Right cardiac atrium (tissue), 5 donors: ENCODE results near the gene CSGALNACT2. TPM values are rescaled to one million over a fixed set of nuclear protein-coding genes. Genes with fewer than 3 reads are reported as not detected.
"Not testable (repeated sequence)": the region's sequence is repeated elsewhere in the genome, so short reads cannot be mapped to it uniquely, and the experiment has no call there.

Source experiments
- ATAC-seq, 2 donors: fragments of 200-7000 bp; cut with Tn5 transposase; one replicate each; pipeline versions ENCODE4 v1.8.0 to v1.9.1; 2020; ENCODE audit warnings: moderate library complexity in 2 of 2, mild to moderate bottlenecking in 1 of 2
- DNase-seq, 3 donors: peaks; one replicate each; pipeline ENCODE4 v3.0.0-alpha.2; 2020
- H3K27ac ChIP-seq: one replicate; pipeline ENCODE4 v1.5.1; 2013; ENCODE audit warnings: mild to moderate bottlenecking, low read length, control low read depth, moderate library complexity
- H3K27me3 ChIP-seq: one replicate; pipeline ENCODE4 v1.6.1; 2013; ENCODE audit not compliant: control insufficient read depth, insufficient read depth
- H3K4me1 ChIP-seq: one replicate; pipeline ENCODE4 v1.6.1; 2013; ENCODE audit warnings: low read length; ENCODE audit not compliant: control insufficient read depth, insufficient read depth
- H3K4me3 ChIP-seq: one replicate; pipeline ENCODE4 v1.5.1; 2013; ENCODE audit warnings: low read length, control low read depth
- H3K9me3 ChIP-seq: one replicate; pipeline ENCODE4 v1.6.1; 2013; ENCODE audit warnings: low read length; ENCODE audit not compliant: control insufficient read depth
- WGBS: extraction: QIAGEN DNeasy Blood & Tissue Kit; methylation state at CpG from one replicate; pipeline ENCODE4 v1.1.7; 2013; 5-methylcytosine and 5-hydroxymethylcytosine counted together
- intact Hi-C, 4 donors: fragments of 100-400 bp; cut with DNase I; formaldehyde crosslinking; loops; one replicate each; pipeline versions ENCODE4 v1.11.0 to v1.14.0; 2022 to 2023
- polyA plus RNA-seq: library from polyadenylated mRNA; stranded (reverse); fragments of 200-250 nt; gene quantifications from one replicate; pipeline ENCODE4 v1.2.3, GENCODE V29; 2013
- total RNA-seq, 4 donors: library from RNA; stranded (reverse); fragmentation: NEBNext Ultra II Directional; extraction: Animal tissue kit (Norgen Biotek cat#: 25700); gene quantifications; one replicate each; pipeline ENCODE4 v1.2.1, GENCODE V29; 2021
- donor health status: healthy with polysubstance abuse.
- donor health status: DM: no; HTN: yes; CAD: no.
- donor health status: DM: no; HTN: no; CAD: no.
- donor health status: DM: no; HTN: yes; CAD: no; lungs with severe emphysema.
- donor health status: DM: yes; HTN: yes; CAD: no.

The CSGALNACT2 gene
- total and polyA plus RNA-seq, 5 donors = 5.1 to 17.2 (median 10.4) TPM

- DNase-seq, H3K4me1 ChIP-seq, H3K9me3 ChIP-seq, H3K27me3 ChIP-seq, H3K27ac ChIP-seq, H3K4me3 ChIP-seq, ATAC-seq, intact Hi-C loops: not testable (repeated sequence)
- 73% methylated on average over 6 of the region's 6 CpGs for WGBS
Observed at GRCh38 chr10:43220251-43220650, 82.0 kb downstream of the CSGALNACT2 start.

- peak in 1 of 3 donors; percentile 8 for DNase-seq
- H3K27ac ChIP-seq = no peak overlapping the region
Observed at GRCh38 chr10:43220657-43221418, 82.6 kb downstream of the CSGALNACT2 start.

GRCh38 chr10:43221419-43222209, 83.4 kb downstream of the CSGALNACT2 start:
- intact Hi-C loops = no loop called here
- Histone ChIP-seq H3K4me1 (no peaks in the 10 kb centered on the region), H3K4me3 (no peak overlapping the region), H3K27ac (no peak overlapping the region), H3K27me3 (no peaks in the 10 kb centered on the region), H3K9me3 (no peaks in the 10 kb centered on the region)
- DNase-seq (peak; percentile 1 to 48 (median 41)), ATAC-seq (peak in 1 of 2 donors; percentile 13)
- 73% methylated on average over 19 of the region's 19 CpGs for WGBS

More at GRCh38 chr10:43220657-43221418, 82.6 kb downstream of the CSGALNACT2 start:
- H3K4me3 ChIP-seq = no peak overlapping the region
- 72% methylated on average over 14 of the region's 14 CpGs for WGBS
- intact Hi-C loops = no loop called here
- no peaks in the 10 kb centered on the region for H3K4me1 ChIP-seq
- no peaks in the 10 kb centered on the region for H3K27me3 ChIP-seq
- no peaks in the 10 kb centered on the region for H3K9me3 ChIP-seq
- no peak for ATAC-seq

- Histone ChIP-seq H3K4me3 (no peak overlapping the region), H3K9me3 (no peaks in the 10 kb centered on the region), H3K4me1 (no peaks in the 10 kb centered on the region), H3K27ac (no peak overlapping the region), H3K27me3 (no peaks in the 10 kb centered on the region)
- ATAC-seq = no peak
- intact Hi-C loops = no loop called here
- peak in 1 of 3 donors; percentile 3 for DNase-seq
- 77% methylated on average over 4 of the region's 4 CpGs for WGBS
Observed at GRCh38 chr10:43222210-43222720, 84.0 kb downstream of the CSGALNACT2 start.

GRCh38 chr10:43223056-43223455, 84.8 kb downstream of the CSGALNACT2 start:
- ATAC-seq (no peak), DNase-seq (no peak)
- no peaks in the 10 kb centered on the region for H3K4me1 ChIP-seq
- H3K27ac ChIP-seq = no peak overlapping the region
- H3K27me3 ChIP-seq = no peaks in the 10 kb centered on the region
- intact Hi-C loops = no loop called here
- H3K9me3 ChIP-seq = no peaks in the 10 kb centered on the region
- no peak overlapping the region for H3K4me3 ChIP-seq
- WGBS = 58% methylated on average over 1 of the region's 1 CpG

GRCh38 chr10:43224321-43224720, 86.1 kb downstream of the CSGALNACT2 start:
- Histone ChIP-seq H3K9me3 (no peaks in the 10 kb centered on the region), H3K27me3 (no peaks in the 10 kb centered on the region), H3K4me1 (no peaks in the 10 kb centered on the region), H3K27ac (no peak overlapping the region), H3K4me3 (no peak overlapping the region)
- 59% methylated on average over 1 of the region's 1 CpG for WGBS
- intact Hi-C loops = no loop called here
- ATAC-seq = no peak
- DNase-seq = no peak

- Histone ChIP-seq H3K4me3 (no peak overlapping the region), H3K27me3 (no peaks in the 10 kb centered on the region), H3K9me3 (no peaks in the 10 kb centered on the region), H3K4me1 (no peaks in the 10 kb centered on the region), H3K27ac (no peak overlapping the region)
- intact Hi-C loops = no loop called here
- 72% methylated on average over 5 of the region's 5 CpGs for WGBS
- ATAC-seq (peak in 1 of 2 donors; percentile 18), DNase-seq (peak in 1 of 3 donors; percentile 11)
Observed at GRCh38 chr10:43225004-43225786, 87.0 kb downstream of the CSGALNACT2 start.

GRCh38 chr10:43225787-43226153, 87.5 kb downstream of the CSGALNACT2 start:
- DNase-seq (peak; percentile 11 to 43 (median 37)), ATAC-seq (peak in 1 of 2 donors; percentile 45)
- Histone ChIP-seq H3K9me3 (no peaks in the 10 kb centered on the region), H3K27me3 (no peaks in the 10 kb centered on the region), H3K4me3 (no peak overlapping the region), H3K27ac (no peak overlapping the region), H3K4me1 (no peaks in the 10 kb centered on the region)
- intact Hi-C loops = no loop called here
- WGBS = 39% methylated on average over 11 of the region's 11 CpGs

GRCh38 chr10:43226441-43226840, 88.2 kb downstream of the CSGALNACT2 start:
- H3K27ac ChIP-seq = no peak overlapping the region
- DNase-seq = peak; percentile 4 to 41 (median 12)

GRCh38 chr10:43226851-43227845, 88.9 kb downstream of the CSGALNACT2 start:
- no peaks in the 10 kb centered on the region for H3K9me3 ChIP-seq
- ATAC-seq = no peak
- DNase-seq = peak; percentile 3 to 24 (median 23)
- H3K27ac ChIP-seq = no peak overlapping the region
- WGBS = 87% methylated on average over 8 of the region's 8 CpGs
- H3K27me3 ChIP-seq = no peaks in the 10 kb centered on the region
- no peaks in the 10 kb centered on the region for H3K4me1 ChIP-seq
- intact Hi-C loops = no loop called here
- no peak overlapping the region for H3K4me3 ChIP-seq

More at GRCh38 chr10:43226441-43226840, 88.2 kb downstream of the CSGALNACT2 start:
- ATAC-seq = no peak
- Histone ChIP-seq H3K27me3 (no peaks in the 10 kb centered on the region), H3K9me3 (no peaks in the 10 kb centered on the region), H3K4me1 (no peaks in the 10 kb centered on the region), H3K4me3 (no peak overlapping the region)
- intact Hi-C loops = no loop called here
- 89% methylated on average over 6 of the region's 6 CpGs for WGBS
